Gastrocnemius medialis (tissue), 4 donors: ENCODE results near the gene EHBP1L1.

Source experiments
- POLR2A ChIP-seq, 2 donors: fragments of 450-650 bp; IDR thresholded peaks; one replicate each; pipeline ENCODE4 v1.6.1; 2017; ENCODE audit warnings: antibody characterized with exemption in 2 of 2, mild to moderate bottlenecking in 2 of 2, moderate library complexity in 2 of 2
- TF ChIP-seq, protein P1 (sequence below), 5 experiments: fragments of 450-650 bp in 3 of 5; fragments of 200-600 bp in 2 of 5; sonication (generic) in 2 of 5; IDR thresholded peaks in 4 of 5; conservative IDR thresholded peaks in 1 of 5; 1 replicate in 4 of 5; 2 replicates in 1 of 5; pipeline ENCODE4 v1.5.1; 2016 to 2019; ENCODE audit warnings: antibody characterized with exemption in 5 of 5, mild to moderate bottlenecking in 3 of 5, moderate library complexity in 3 of 5

DNA sequence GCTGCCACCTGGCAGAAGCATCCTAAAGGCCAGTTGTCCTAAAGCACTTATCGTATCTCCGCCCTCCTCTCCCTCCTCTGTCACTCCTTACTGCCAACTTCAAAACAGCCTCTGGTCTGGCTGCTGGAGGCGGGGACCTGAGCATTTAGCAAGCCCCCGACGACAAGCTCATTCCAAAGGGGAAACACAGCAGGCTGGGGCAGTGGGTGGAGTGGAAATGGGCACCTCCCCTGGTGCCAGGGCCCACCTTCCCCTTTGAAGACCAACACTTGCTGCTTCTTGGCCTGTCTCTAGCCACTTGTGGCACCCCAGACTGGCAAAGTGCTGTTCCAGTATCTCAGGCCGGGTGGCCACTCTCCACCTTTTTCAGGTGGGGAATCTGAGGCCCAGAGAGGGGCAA is 34.6 kb downstream of the EHBP1L1 start:
- TF ChIP-seq, protein P1, sequence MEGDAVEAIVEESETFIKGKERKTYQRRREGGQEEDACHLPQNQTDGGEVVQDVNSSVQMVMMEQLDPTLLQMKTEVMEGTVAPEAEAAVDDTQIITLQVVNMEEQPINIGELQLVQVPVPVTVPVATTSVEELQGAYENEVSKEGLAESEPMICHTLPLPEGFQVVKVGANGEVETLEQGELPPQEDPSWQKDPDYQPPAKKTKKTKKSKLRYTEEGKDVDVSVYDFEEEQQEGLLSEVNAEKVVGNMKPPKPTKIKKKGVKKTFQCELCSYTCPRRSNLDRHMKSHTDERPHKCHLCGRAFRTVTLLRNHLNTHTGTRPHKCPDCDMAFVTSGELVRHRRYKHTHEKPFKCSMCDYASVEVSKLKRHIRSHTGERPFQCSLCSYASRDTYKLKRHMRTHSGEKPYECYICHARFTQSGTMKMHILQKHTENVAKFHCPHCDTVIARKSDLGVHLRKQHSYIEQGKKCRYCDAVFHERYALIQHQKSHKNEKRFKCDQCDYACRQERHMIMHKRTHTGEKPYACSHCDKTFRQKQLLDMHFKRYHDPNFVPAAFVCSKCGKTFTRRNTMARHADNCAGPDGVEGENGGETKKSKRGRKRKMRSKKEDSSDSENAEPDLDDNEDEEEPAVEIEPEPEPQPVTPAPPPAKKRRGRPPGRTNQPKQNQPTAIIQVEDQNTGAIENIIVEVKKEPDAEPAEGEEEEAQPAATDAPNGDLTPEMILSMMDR (IDR thresholded peaks at IDR 0.05 in 4 of 5, conservative IDR thresholded peaks at IDR 0.05 in 1 of 5), result no peak
- TF ChIP-seq POLR2A (IDR thresholded peaks at IDR 0.05), result no peak
